ENCODE data around the gene CNTNAP2.

- no peak for TF ChIP-seq EZH2 (IDR thresholded peaks at IDR 0.05)
- no peak for TF ChIP-seq POLR2AphosphoS5 (IDR thresholded peaks at IDR 0.05; ENCODE audit: borderline replicate concordance, low read depth, low read length)
- TF ChIP-seq FOXP2 (optimal IDR thresholded peaks at IDR 0.05; ENCODE audit: control extremely low read depth, extremely low read length, insufficient read depth), result no peak
Measured at GRCh38 chr7:146405737-146406136, 289.1 kb downstream of the CNTNAP2 start.
